GM10266 (cell line): ENCODE measurements around the gene FRMD1.

ENCODE experiments used
- DNase-seq: peaks from one replicate; pipeline ENCODE4 v3.0.0; 2012; ENCODE audit errors: extremely low spot score
- CTCF ChIP-seq: IDR thresholded peaks from 2 replicates; pipeline ENCODE4 v1.5.1; 2012; ENCODE audit warnings: mild to moderate bottlenecking, low read depth; ENCODE audit not compliant: control insufficient read depth, insufficient read depth; ENCODE audit errors: missing control alignments

Gene FRMD1

GRCh38 chr6:168124158-168124557 lies 45.1 kb upstream of the FRMD1 start:
- no peak for DNase-seq
- TF ChIP-seq CTCF, result no peak

GRCh38 chr6:168123165-168123911 lies 44.3 kb upstream of the FRMD1 start:
- DNase-seq, result no peak
- TF ChIP-seq CTCF, result no peak

- DNase-seq, result no peak
- no peak for TF ChIP-seq CTCF
These were observed 43.5 kb upstream of the FRMD1 start for GRCh38 chr6:168122521-168122920.

GRCh38 chr6:168122011-168122410 lies 43.0 kb upstream of the FRMD1 start:
- TF ChIP-seq CTCF, result no peak
- no peak for DNase-seq

- DNase-seq, result no peak
- no peak for TF ChIP-seq CTCF
These were observed 42.3 kb upstream of the FRMD1 start for GRCh38 chr6:168121303-168121665.

GRCh38 chr6:168120390-168121302 lies 41.6 kb upstream of the FRMD1 start:
- no peak for TF ChIP-seq CTCF
- no peak for DNase-seq

GRCh38 chr6:168119539-168119938 lies 40.5 kb upstream of the FRMD1 start:
- no peak for DNase-seq
- no peak for TF ChIP-seq CTCF
